Activated effector memory CD4-positive, alpha-beta T cell treated with anti-CD3 and anti-CD28 coated beads, Interleukin-2, amount 50 U/mL, for 16 hours (primary cell): Measurements from ENCODE around the gene CDKN2B-AS1.

Experiments
- DNase-seq: peaks from one replicate; pipeline ENCODE4 v3.0.0-alpha.2; 2020

The CDKN2B-AS1 gene

DNA sequence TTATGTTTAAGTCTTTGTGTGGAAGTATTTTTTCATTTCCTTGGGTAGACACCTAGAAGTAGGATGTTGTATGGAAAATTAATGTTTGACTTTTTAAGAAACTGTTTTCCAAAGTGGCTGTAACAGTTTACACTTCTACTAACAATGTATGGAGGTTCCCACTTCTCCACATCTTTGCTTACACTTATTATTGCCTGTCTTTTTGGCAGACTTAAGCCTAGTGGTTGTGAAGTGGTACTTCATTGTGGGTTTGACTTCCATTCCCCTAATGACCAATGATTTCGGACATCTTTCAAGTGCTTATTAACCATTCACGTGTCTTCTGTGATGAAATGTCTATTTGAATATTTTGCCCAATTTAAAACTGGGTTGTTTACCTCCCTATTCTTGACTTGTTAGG lies 106.0 kb downstream of the CDKN2B-AS1 start:
- DNase-seq: no peak

- no peak for DNase-seq
These were observed 107.8 kb downstream of the CDKN2B-AS1 start for GRCh38 chr9:22102146-22103053.

GRCh38 chr9:22103685-22104575 lies 109.3 kb downstream of the CDKN2B-AS1 start:
- DNase-seq: no peak

- DNase-seq: no peak
These were observed 110.6 kb downstream of the CDKN2B-AS1 start for GRCh38 chr9:22105005-22105722.

GRCh38 chr9:22107202-22108045 lies 112.8 kb downstream of the CDKN2B-AS1 start:
- no peak for DNase-seq

- DNase-seq: no peak
These were observed 114.2 kb downstream of the CDKN2B-AS1 start for GRCh38 chr9:22108581-22109370.

GRCh38 chr9:22111176-22111953 lies 116.8 kb downstream of the CDKN2B-AS1 start:
- DNase-seq: no peak

- no peak for DNase-seq
These were observed 117.3 kb downstream of the CDKN2B-AS1 start for GRCh38 chr9:22111954-22112247.

GRCh38 chr9:22112870-22113821 lies 118.6 kb downstream of the CDKN2B-AS1 start:
- no peak for DNase-seq

- DNase-seq: no peak
These were observed 120.4 kb downstream of the CDKN2B-AS1 start for GRCh38 chr9:22114956-22115355.

DNA sequence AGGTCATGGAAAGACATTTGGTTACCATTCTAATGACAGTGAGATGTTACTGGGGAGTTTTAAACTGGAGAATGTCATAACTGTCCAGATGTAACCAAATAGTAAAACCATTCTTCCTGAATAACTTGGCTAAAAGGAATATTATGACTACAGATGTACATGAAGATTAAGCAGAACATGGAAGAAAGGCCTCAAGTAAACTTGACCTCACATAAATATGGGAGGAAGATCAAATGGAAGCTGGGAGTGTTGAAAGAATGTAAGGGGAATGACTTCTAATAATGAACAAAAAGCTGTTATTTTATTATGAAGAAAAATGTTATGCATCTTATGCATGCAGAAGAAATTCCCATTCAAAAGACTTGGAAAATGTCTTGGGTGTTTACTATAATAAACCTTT lies 122.2 kb downstream of the CDKN2B-AS1 start:
- DNase-seq: no peak

DNA sequence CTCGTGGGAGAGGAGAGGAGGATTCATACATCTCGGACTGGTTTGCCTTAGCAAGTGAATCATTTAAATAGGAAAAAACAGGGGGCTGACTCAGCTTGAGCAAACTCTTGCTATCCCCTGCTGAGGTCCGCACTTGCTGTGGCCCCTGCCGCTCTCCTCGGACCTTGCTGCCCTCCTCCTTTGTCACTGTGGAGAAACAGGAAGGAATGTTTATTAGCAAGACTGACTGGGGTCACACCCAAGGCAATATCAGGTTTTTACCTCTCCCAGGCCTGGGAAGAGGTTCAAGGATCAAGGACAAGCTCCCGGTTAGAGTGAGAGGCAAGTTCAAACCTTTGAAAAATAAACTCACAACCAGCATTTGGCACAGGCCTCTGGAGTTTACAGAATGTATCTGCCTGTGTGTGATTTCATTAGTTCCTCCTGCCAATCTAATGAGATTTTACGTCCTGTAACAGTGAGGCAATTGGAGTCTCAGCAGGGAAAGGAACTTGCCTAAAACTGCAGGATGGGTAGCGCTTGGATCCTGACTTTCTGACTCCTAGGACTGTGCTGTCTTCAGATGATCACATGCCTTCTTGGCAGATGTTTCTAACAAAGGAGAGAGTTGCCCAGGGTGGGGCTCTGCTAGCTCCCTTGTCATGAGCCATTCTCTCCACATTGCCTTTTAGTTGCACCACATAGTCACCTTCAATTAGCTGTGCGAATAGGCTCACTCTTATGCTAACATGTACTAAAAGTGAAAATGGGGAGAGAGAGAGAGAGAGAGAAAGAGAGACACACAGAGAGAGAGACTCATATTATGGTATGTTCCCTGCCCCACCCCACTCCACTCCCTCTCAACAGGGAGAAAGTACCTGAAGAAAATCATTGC lies 123.2 kb downstream of the CDKN2B-AS1 start:
- no peak for DNase-seq

GRCh38 chr9:22118810-22119521 lies 124.4 kb downstream of the CDKN2B-AS1 start:
- DNase-seq: no peak

DNA sequence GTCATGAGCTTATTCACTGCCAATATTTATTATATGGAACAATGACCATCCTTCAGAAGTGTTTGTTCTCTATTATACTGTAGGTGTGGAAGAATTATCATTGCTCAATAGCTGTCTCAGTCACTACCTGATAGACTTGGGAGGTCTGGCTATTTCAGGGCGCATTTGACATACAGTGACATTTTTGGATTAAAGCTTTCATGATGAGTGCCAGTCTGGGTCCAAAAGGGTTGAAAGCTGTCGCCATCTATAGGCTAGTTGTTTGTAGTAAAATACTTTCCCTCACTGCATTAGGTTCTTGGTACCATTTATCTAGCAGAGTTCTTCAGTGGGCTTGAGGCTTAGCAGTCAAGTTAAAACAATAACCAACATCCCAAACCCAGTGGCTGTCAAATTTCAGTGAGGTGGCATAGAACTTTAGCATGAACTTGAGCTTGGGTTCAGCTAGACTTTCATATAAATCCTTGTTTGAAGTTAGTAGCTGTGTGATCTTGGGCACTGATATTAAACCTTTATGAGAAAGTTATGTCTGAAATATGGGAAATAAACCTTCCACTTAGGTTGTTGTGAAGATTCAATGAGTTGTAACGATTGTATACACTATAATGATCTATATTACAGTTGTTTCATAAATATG lies 125.0 kb downstream of the CDKN2B-AS1 start:
- no peak for DNase-seq

- no peak for DNase-seq
These were observed 125.6 kb downstream of the CDKN2B-AS1 start for GRCh38 chr9:22120159-22120549.

GRCh38 chr9:22120595-22120994 lies 126.0 kb downstream of the CDKN2B-AS1 start:
- DNase-seq: no peak
